PC-3 (cell line): ENCODE results near the gene ULK4.

Experiments
- CTCF ChIP-seq: fragments of 300-600 bp; sonication (generic); conservative IDR thresholded peaks from 2 replicates; pipeline ENCODE4 v1.5.1; 2017; ENCODE audit warnings: antibody characterized with exemption, low read depth, mild to moderate bottlenecking, low read length
- EZH2 ChIP-seq: fragments of 300-600 bp; sonication (generic); IDR thresholded peaks from one replicate; pipeline ENCODE4 v1.6.1; 2017; ENCODE audit warnings: antibody characterized with exemption, mild to moderate bottlenecking, low read length; ENCODE audit not compliant: unreplicated experiment
- EZH2phosphoT487 ChIP-seq: fragments of 300-600 bp; sonication (generic); IDR thresholded peaks from 2 replicates; pipeline ENCODE4 v1.6.1; 2018; ENCODE audit warnings: mild to moderate bottlenecking, antibody characterized with exemption, low read length, borderline replicate concordance

- TF ChIP-seq CTCF (no peak), EZH2 (no peak), EZH2phosphoT487 (no peak)
These were observed 388.3 kb downstream of the ULK4 start for GRCh38 chr3:41573591-41573990.
